ENCODE measurements around the gene SLC12A1.

The SLC12A1 gene

DNA sequence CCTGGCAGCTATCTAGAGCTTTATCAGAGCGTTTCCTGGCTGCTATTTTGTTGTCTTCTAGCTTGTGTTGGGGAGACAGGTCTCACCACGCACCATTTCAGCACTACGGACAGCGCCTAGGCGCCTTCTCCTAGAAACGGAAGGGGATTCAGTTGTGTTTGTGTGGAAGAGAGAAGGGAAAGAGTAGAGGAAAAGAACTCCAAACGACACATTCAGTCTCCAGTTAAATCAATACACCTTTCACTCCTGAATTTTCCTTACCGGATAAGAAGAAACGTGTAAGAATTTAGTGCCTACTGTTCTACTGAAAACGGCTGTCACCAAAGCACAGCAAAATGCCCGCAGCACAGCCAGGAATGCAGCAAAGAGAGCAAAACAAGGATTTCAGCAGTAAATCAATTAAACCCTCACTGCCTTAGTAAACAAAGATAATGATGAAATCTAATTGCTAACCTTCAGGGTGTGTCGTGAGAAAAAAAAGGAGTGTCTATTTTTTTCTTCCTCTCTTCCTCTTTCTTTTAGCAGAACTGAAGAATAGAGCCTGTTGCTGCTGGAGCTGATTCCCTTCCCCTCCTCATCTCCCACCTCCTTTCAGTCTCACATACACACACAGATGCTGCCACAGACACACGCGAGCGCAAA is 15.0 kb upstream of the SLC12A1 start:
- Histone ChIP-seq H3K36me3 (ENCODE audit: control insufficient read depth, insufficient read depth, low read length) (no peaks in the 10 kb centered on the region), H3K9me3 (ENCODE audit: control insufficient read depth, insufficient read depth, low read length) (no peaks in the 10 kb centered on the region), H3K9ac (ENCODE audit: low read depth, low read length) (no peak overlapping the region), H3K4me3 (ENCODE audit: low read depth, low read length) (peak overlapping the region; percentile 62), H3K27me3 (ENCODE audit: control insufficient read depth, insufficient read depth, low read length) (peaks cover 20% of the 10 kb centered on the region), H3K4me1 (ENCODE audit: control insufficient read depth, insufficient read depth, low read length) (no peaks in the 10 kb centered on the region)

GRCh38 chr15:48191574-48192225 is 14.4 kb upstream of the SLC12A1 start, which contains the start of gene CTXN2:
CTXN2 (plus strand) TSS chr15:48191665; CDS start chr15:48201301, 9,636 bp downstream.
- H3K4me3 ChIP-seq (ENCODE audit: low read depth, low read length): peak within 1 kb of the TSS; percentile 62
- H3K9ac ChIP-seq (ENCODE audit: low read depth, low read length): no peak within 1 kb of the TSS

DNA sequence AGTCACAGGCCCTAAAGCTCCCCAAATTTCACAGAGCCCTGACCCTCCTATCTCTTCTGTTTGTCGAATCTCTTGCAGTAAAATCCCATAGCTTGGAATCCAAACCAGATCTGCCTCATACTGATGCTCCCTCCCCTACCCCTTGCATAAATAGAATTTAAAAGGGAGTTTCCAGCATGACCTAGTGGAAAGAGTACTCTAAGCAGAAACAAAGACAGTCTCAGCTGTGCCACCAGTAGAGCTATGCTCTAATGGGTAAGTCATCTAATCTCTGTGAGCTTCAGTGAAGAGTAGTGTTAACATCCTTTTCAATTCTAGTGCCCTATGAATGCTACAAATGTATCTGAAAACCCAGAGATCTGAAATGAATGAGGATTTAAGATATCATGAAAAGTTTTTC is 4.0 kb upstream of the SLC12A1 start:
- no peaks in the 10 kb centered on the region for H3K36me3 ChIP-seq (ENCODE audit: control insufficient read depth, insufficient read depth, low read length)
- H3K9me3 ChIP-seq (ENCODE audit: control insufficient read depth, insufficient read depth, low read length): no peaks in the 10 kb centered on the region
- H3K4me3 ChIP-seq (ENCODE audit: low read depth, low read length): no peak overlapping the region
- no peaks in the 10 kb centered on the region for H3K27me3 ChIP-seq (ENCODE audit: control insufficient read depth, insufficient read depth, low read length)
- H3K9ac ChIP-seq (ENCODE audit: low read depth, low read length): no peak overlapping the region
- no peaks in the 10 kb centered on the region for H3K4me1 ChIP-seq (ENCODE audit: control insufficient read depth, insufficient read depth, low read length)

More at GRCh38 chr15:48191574-48192225, 14.4 kb upstream of the SLC12A1 start, which contains the start of gene CTXN2:
- Histone ChIP-seq H3K27me3 (ENCODE audit: control insufficient read depth, insufficient read depth, low read length) (peaks cover 20% of the 10 kb centered on the region), H3K9me3 (ENCODE audit: control insufficient read depth, insufficient read depth, low read length) (no peaks in the 10 kb centered on the region), H3K36me3 (ENCODE audit: control insufficient read depth, insufficient read depth, low read length) (no peaks in the 10 kb centered on the region), H3K4me1 (ENCODE audit: control insufficient read depth, insufficient read depth, low read length) (no peaks in the 10 kb centered on the region)

DNA sequence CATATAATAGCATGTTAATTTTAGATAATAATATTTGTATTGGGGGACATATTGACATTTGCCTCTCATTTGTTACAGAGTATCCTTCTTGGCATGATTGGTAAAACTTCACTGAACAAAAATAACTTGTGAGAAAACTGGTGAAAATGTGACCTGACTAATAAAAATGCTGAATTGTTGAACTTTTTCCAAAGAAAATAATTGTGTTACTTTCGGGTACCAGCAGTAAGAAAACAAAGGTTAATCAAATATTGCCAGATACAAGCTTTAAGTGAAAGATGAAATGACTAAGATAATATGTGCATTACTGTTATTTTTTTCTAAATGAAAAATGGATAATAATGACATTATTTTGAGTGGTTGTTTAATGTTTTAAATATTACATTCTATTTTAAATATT is 15.2 kb downstream of the SLC12A1 start:
- no peak overlapping the region for H3K4me3 ChIP-seq (ENCODE audit: low read depth, low read length)
- H3K36me3 ChIP-seq (ENCODE audit: control insufficient read depth, insufficient read depth, low read length): no peaks in the 10 kb centered on the region
- H3K27me3 ChIP-seq (ENCODE audit: control insufficient read depth, insufficient read depth, low read length): no peaks in the 10 kb centered on the region
- no peaks in the 10 kb centered on the region for H3K4me1 ChIP-seq (ENCODE audit: control insufficient read depth, insufficient read depth, low read length)
- H3K9ac ChIP-seq (ENCODE audit: low read depth, low read length): no peak overlapping the region
- no peaks in the 10 kb centered on the region for H3K9me3 ChIP-seq (ENCODE audit: control insufficient read depth, insufficient read depth, low read length)

- Histone ChIP-seq H3K36me3 (ENCODE audit: control insufficient read depth, insufficient read depth, low read length) (no peaks in the 10 kb centered on the region), H3K4me1 (ENCODE audit: control insufficient read depth, insufficient read depth, low read length) (no peaks in the 10 kb centered on the region), H3K4me3 (ENCODE audit: low read depth, low read length) (no peak overlapping the region), H3K27me3 (ENCODE audit: control insufficient read depth, insufficient read depth, low read length) (no peaks in the 10 kb centered on the region), H3K9me3 (ENCODE audit: control insufficient read depth, insufficient read depth, low read length) (no peaks in the 10 kb centered on the region), H3K9ac (ENCODE audit: low read depth, low read length) (no peak overlapping the region)
Measured at GRCh38 chr15:48221885-48222284, 15.8 kb downstream of the SLC12A1 start.

- H3K4me3 ChIP-seq (ENCODE audit: low read depth, low read length): no peak overlapping the region
- no peak overlapping the region for H3K9ac ChIP-seq (ENCODE audit: low read depth, low read length)
- no peaks in the 10 kb centered on the region for H3K9me3 ChIP-seq (ENCODE audit: control insufficient read depth, insufficient read depth, low read length)
- no peaks in the 10 kb centered on the region for H3K27me3 ChIP-seq (ENCODE audit: control insufficient read depth, insufficient read depth, low read length)
- no peaks in the 10 kb centered on the region for H3K4me1 ChIP-seq (ENCODE audit: control insufficient read depth, insufficient read depth, low read length)
- no peaks in the 10 kb centered on the region for H3K36me3 ChIP-seq (ENCODE audit: control insufficient read depth, insufficient read depth, low read length)
Measured at GRCh38 chr15:48222627-48223026, 16.5 kb downstream of the SLC12A1 start.

- H3K4me3 ChIP-seq (ENCODE audit: low read depth, low read length): no peak overlapping the region
- H3K27me3 ChIP-seq (ENCODE audit: control insufficient read depth, insufficient read depth, low read length): no peaks in the 10 kb centered on the region
- H3K4me1 ChIP-seq (ENCODE audit: control insufficient read depth, insufficient read depth, low read length): no peaks in the 10 kb centered on the region
Measured at GRCh38 chr15:48225771-48226170, 19.7 kb downstream of the SLC12A1 start.

GRCh38 chr15:48230498-48230897 is 24.4 kb downstream of the SLC12A1 start:
- Histone ChIP-seq H3K9me3 (ENCODE audit: control insufficient read depth, insufficient read depth, low read length) (no peaks in the 10 kb centered on the region), H3K4me3 (ENCODE audit: low read depth, low read length) (no peak overlapping the region), H3K36me3 (ENCODE audit: control insufficient read depth, insufficient read depth, low read length) (no peaks in the 10 kb centered on the region), H3K9ac (ENCODE audit: low read depth, low read length) (no peak overlapping the region), H3K4me1 (ENCODE audit: control insufficient read depth, insufficient read depth, low read length) (no peaks in the 10 kb centered on the region), H3K27me3 (ENCODE audit: control insufficient read depth, insufficient read depth, low read length) (no peaks in the 10 kb centered on the region)

More at GRCh38 chr15:48225771-48226170, 19.7 kb downstream of the SLC12A1 start:
- Histone ChIP-seq H3K9ac (ENCODE audit: low read depth, low read length) (no peak overlapping the region), H3K36me3 (ENCODE audit: control insufficient read depth, insufficient read depth, low read length) (no peaks in the 10 kb centered on the region), H3K9me3 (ENCODE audit: control insufficient read depth, insufficient read depth, low read length) (no peaks in the 10 kb centered on the region)

- H3K4me1 ChIP-seq (ENCODE audit: control insufficient read depth, insufficient read depth, low read length): no peaks in the 10 kb centered on the region
- no peak overlapping the region for H3K4me3 ChIP-seq (ENCODE audit: low read depth, low read length)
- H3K36me3 ChIP-seq (ENCODE audit: control insufficient read depth, insufficient read depth, low read length): no peaks in the 10 kb centered on the region
- no peaks in the 10 kb centered on the region for H3K27me3 ChIP-seq (ENCODE audit: control insufficient read depth, insufficient read depth, low read length)
- no peaks in the 10 kb centered on the region for H3K9me3 ChIP-seq (ENCODE audit: control insufficient read depth, insufficient read depth, low read length)
- H3K9ac ChIP-seq (ENCODE audit: low read depth, low read length): no peak overlapping the region
Measured at GRCh38 chr15:48233246-48233645, 27.1 kb downstream of the SLC12A1 start.

DNA sequence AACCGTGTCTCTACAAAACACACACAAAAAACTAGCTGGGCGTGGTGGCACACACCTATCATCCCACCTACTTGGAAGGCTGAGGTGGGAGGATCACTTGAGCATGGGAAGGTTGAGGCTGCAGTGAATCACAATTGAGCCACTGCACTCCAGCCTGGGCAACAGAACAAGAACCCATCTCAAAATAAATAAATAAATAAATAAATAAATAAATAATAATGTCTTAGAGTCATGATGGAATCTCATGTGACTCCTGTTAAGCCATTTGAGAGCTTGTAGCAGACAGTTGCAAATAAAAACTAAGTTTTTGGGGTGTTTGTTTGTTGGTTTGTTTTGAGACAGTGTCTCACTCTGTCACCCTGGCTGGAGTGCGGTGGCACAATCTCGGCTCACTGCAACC is 33.2 kb downstream of the SLC12A1 start:
- H3K4me1 ChIP-seq (ENCODE audit: control insufficient read depth, insufficient read depth, low read length): no peaks in the 10 kb centered on the region
- H3K27me3 ChIP-seq (ENCODE audit: control insufficient read depth, insufficient read depth, low read length): no peaks in the 10 kb centered on the region
- H3K9ac ChIP-seq (ENCODE audit: low read depth, low read length): no peak overlapping the region
- no peak overlapping the region for H3K4me3 ChIP-seq (ENCODE audit: low read depth, low read length)
- H3K36me3 ChIP-seq (ENCODE audit: control insufficient read depth, insufficient read depth, low read length): no peaks in the 10 kb centered on the region
- H3K9me3 ChIP-seq (ENCODE audit: control insufficient read depth, insufficient read depth, low read length): no peaks in the 10 kb centered on the region

DNA sequence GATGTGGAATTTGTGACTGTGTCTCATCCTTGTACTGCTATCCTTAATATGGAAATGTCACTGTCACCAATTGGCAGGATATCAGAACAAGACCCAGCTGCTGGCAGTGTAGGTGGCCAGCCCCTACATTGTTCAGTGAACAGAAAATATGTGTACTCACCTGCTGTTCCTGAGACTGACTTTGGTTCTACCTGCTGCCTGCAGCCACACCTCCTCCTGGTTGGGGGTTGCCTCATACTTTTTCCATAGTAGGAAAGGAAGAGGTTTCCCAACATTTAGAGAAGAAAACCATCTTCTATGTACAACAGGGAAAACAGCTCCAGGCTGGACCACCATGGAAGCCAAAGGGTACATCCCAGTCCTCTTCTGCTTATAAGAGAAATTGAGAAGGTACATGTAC is 35.9 kb downstream of the SLC12A1 start:
- Histone ChIP-seq H3K4me1 (ENCODE audit: control insufficient read depth, insufficient read depth, low read length) (no peaks in the 10 kb centered on the region), H3K36me3 (ENCODE audit: control insufficient read depth, insufficient read depth, low read length) (no peaks in the 10 kb centered on the region), H3K4me3 (ENCODE audit: low read depth, low read length) (no peak overlapping the region)

GRCh38 chr15:48242535-48242934 is 36.4 kb downstream of the SLC12A1 start:
- H3K27me3 ChIP-seq (ENCODE audit: control insufficient read depth, insufficient read depth, low read length): no peaks in the 10 kb centered on the region
- H3K4me1 ChIP-seq (ENCODE audit: control insufficient read depth, insufficient read depth, low read length): no peaks in the 10 kb centered on the region
- H3K9me3 ChIP-seq (ENCODE audit: control insufficient read depth, insufficient read depth, low read length): no peaks in the 10 kb centered on the region
- no peak overlapping the region for H3K4me3 ChIP-seq (ENCODE audit: low read depth, low read length)
- no peak overlapping the region for H3K9ac ChIP-seq (ENCODE audit: low read depth, low read length)
- no peaks in the 10 kb centered on the region for H3K36me3 ChIP-seq (ENCODE audit: control insufficient read depth, insufficient read depth, low read length)

More for the DNA sequence above, 35.9 kb downstream of the SLC12A1 start:
- Histone ChIP-seq H3K9ac (ENCODE audit: low read depth, low read length) (no peak overlapping the region), H3K27me3 (ENCODE audit: control insufficient read depth, insufficient read depth, low read length) (no peaks in the 10 kb centered on the region), H3K9me3 (ENCODE audit: control insufficient read depth, insufficient read depth, low read length) (no peaks in the 10 kb centered on the region)

Measured in iPS-15b (cell line).